Pancreas (tissue), 10 donors: Measurements from ENCODE around the gene KIF5C. TPM values are rescaled to one million over a fixed set of nuclear protein-coding genes. Genes with fewer than 3 reads are reported as not detected.

Source experiments
- ATAC-seq, 4 donors: fragments of 200-7000 bp; cut with Tn5 transposase; one replicate each; pipeline versions ENCODE4 v1.8.0 to v1.9.1; 2020; ENCODE audit warnings: mild to moderate bottlenecking in 4 of 4, moderate library complexity in 4 of 4
- DNase-seq, 6 donors: peaks; one replicate each; pipeline ENCODE4 v3.0.0-alpha.2; 2020
- FAIRE-seq: peaks from 2 replicates; lab custom pipeline; 2012; peaks lifted over from hg19 to GRCh38; lab: Jason Lieb, UNC
- H3K27ac ChIP-seq, 4 donors: fragments of 200-600 bp; sonication (generic); 1 replicate in 3 of 4; 2 replicates in 1 of 4; pipeline versions ENCODE4 v1.5.0 to v1.8.0; 2020
- H3K27me3 ChIP-seq, 4 donors: fragments of 200-600 bp; one replicate each; pipeline ENCODE4 v1.8.0; 2021
- H3K36me3 ChIP-seq, 3 donors: fragments of 200-600 bp; sonication (generic) in 1 of 3; one replicate each; pipeline versions ENCODE4 v1.5.0 to v1.8.0; 2020 to 2021
- H3K4me1 ChIP-seq, 3 donors: fragments of 200-600 bp; one replicate each; pipeline ENCODE4 v1.8.0; 2021
- H3K4me3 ChIP-seq, 4 donors: fragments of 200-600 bp; sonication (generic) in 2 of 4; one replicate each; pipeline versions ENCODE4 v1.5.0 to v1.8.0; 2020 to 2021
- H3K9me3 ChIP-seq, 4 donors: fragments of 200-600 bp; one replicate each; pipeline ENCODE4 v1.8.0; 2021
- WGBS, 2 donors: extraction: QIAGEN DNeasy Blood & Tissue Kit; methylation state at CpG; one replicate each; pipeline ENCODE4 v1.1.7; 2013; 5-methylcytosine and 5-hydroxymethylcytosine counted together
- intact Hi-C, 3 donors: fragments of 100-400 bp; cut with DNase I; formaldehyde crosslinking; loops; one replicate each; pipeline versions ENCODE4 v1.11.1 to v1.14.2; 2022
- polyA plus RNA-seq, 2 donors: library from polyadenylated mRNA; stranded (reverse); fragments of 200-250 nt; gene quantifications; one replicate each; pipeline ENCODE4 v1.2.3, GENCODE V29; 2013
- total RNA-seq, 6 donors: library from RNA; stranded (reverse); fragmentation: NEBNext Ultra II Directional in 4 of 6; extraction: Animal tissue kit (Norgen Biotek cat#: 25700) in 4 of 6; gene quantifications; one replicate each; pipeline versions ENCODE4 v1.2.1 to v1.2.4, GENCODE V29; 2021 to 2023
- TF ChIP-seq, protein P1 (sequence below), 4 donors: fragments of 200-600 bp; sonication (generic) in 3 of 4; IDR thresholded peaks; one replicate each; pipeline versions ENCODE4 v1.5.0 to v1.8.0; 2021; ENCODE audit warnings: antibody characterized with exemption in 4 of 4
- donor health status: healthy with polysubstance abuse.
- donor health status: DM: no; HTN: no; CAD: no; lungs with moderate emphysema.
- donor health status: DM: no; HTN: no; CAD: no.
- donor health status: control.
- donor health status: control.
- donor health status: Bipolar disorder and iron deficiency.
- donor health status: DM: yes; HTN: yes; CAD: no.
- donor health status: DM: no; HTN: no; CAD: no.
- donor health status: DM: no; HTN: no; CAD: no.
- donor health status: DM: yes; HTN: yes; CAD: no.

KIF5C gene
- total and polyA plus RNA-seq, 8 donors: 0.88 to 10.2 (median 2.8) TPM

- DNase-seq (no peak), ATAC-seq (no peak), FAIRE-seq (no peak)
- 35 to 47% methylated on average over 4 of the region's 4 CpGs for WGBS, 2 donors
- H3K27ac ChIP-seq: no peak overlapping the region
- H3K27me3 ChIP-seq: no peaks in the 10 kb centered on the region
- TF ChIP-seq, protein P1, sequence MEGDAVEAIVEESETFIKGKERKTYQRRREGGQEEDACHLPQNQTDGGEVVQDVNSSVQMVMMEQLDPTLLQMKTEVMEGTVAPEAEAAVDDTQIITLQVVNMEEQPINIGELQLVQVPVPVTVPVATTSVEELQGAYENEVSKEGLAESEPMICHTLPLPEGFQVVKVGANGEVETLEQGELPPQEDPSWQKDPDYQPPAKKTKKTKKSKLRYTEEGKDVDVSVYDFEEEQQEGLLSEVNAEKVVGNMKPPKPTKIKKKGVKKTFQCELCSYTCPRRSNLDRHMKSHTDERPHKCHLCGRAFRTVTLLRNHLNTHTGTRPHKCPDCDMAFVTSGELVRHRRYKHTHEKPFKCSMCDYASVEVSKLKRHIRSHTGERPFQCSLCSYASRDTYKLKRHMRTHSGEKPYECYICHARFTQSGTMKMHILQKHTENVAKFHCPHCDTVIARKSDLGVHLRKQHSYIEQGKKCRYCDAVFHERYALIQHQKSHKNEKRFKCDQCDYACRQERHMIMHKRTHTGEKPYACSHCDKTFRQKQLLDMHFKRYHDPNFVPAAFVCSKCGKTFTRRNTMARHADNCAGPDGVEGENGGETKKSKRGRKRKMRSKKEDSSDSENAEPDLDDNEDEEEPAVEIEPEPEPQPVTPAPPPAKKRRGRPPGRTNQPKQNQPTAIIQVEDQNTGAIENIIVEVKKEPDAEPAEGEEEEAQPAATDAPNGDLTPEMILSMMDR (IDR thresholded peaks at IDR 0.05): no peak
- H3K4me3 ChIP-seq: no peak overlapping the region
- no peaks in the 10 kb centered on the region for H3K36me3 ChIP-seq
- no peaks in the 10 kb centered on the region for H3K9me3 ChIP-seq
- no peaks in the 10 kb centered on the region for H3K4me1 ChIP-seq
- intact Hi-C loops: no loop called here
Observed at GRCh38 chr2:148896136-148896535, 21.1 kb downstream of the KIF5C start.

DNA sequence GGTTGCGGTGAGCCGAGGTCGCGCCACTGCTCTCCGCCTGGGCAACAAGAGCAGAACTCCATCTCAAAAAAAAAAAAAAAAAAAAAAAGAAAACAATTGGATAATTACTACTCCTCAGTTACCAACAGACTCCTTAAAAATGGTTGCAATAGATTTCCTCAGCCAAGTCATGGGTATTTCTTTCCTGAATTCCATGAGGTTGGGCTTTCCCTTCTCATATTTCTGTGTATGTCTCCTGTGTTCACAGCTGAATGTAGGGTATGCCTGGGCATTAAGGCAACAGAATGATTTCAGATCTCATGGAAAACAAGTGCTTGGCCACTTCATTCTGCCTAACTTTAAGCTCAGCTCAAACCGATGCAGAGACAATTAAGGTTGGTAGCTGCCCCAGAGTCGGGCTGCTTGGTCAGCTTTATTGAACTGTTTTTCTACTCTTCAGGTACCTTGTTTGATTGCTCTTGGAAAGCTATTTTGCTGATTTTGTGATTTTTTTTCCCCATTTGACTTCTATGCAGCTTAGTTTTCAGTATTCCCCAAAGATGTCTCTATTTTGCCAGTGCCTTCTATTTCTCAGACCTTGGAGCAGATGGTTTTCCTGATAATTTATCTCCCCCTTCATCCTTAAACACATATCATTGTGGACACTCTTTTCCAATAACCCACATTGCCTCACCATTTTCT, 24.8 kb downstream of the KIF5C start:
- intact Hi-C loops: no loop called here

GRCh38 chr2:148900350-148900837, 25.4 kb downstream of the KIF5C start:
- H3K9me3 ChIP-seq: no peaks in the 10 kb centered on the region
- H3K27me3 ChIP-seq: no peaks in the 10 kb centered on the region
- DNase-seq: no peak
- TF ChIP-seq, protein P1 (IDR thresholded peaks at IDR 0.05): no peak
- no peaks in the 10 kb centered on the region for H3K36me3 ChIP-seq
- no peak overlapping the region for H3K4me3 ChIP-seq
- FAIRE-seq: no peak
- peak in 2 of 4 donors; percentile 44 to 63 for ATAC-seq
- H3K4me1 ChIP-seq: no peaks in the 10 kb centered on the region
- intact Hi-C loops: no loop called here
- H3K27ac ChIP-seq: no peak overlapping the region
- WGBS, 2 donors: 57 to 64% methylated on average over 2 of the region's 2 CpGs

More for the DNA sequence above, 24.8 kb downstream of the KIF5C start:
- ATAC-seq (no peak), FAIRE-seq (no peak), DNase-seq (no peak)
- Histone ChIP-seq H3K4me1 (no peaks in the 10 kb centered on the region), H3K27ac (no peak overlapping the region), H3K36me3 (no peaks in the 10 kb centered on the region), H3K27me3 (no peaks in the 10 kb centered on the region), H3K4me3 (no peak overlapping the region), H3K9me3 (no peaks in the 10 kb centered on the region)
- TF ChIP-seq, protein P1 (IDR thresholded peaks at IDR 0.05): no peak
- WGBS, 2 donors: 84 to 86% methylated on average over 7 of the region's 7 CpGs

GRCh38 chr2:148901142-148901541, 26.1 kb downstream of the KIF5C start:
- DNase-seq (no peak), ATAC-seq (peak in 3 of 4 donors; percentile 15 to 87 (median 73)), FAIRE-seq (no peak)
- WGBS, 2 donors: 40 to 56% methylated on average over 1 of the region's 1 CpG
- Histone ChIP-seq H3K27me3 (no peaks in the 10 kb centered on the region), H3K27ac (no peak overlapping the region), H3K9me3 (no peaks in the 10 kb centered on the region), H3K4me1 (no peaks in the 10 kb centered on the region), H3K4me3 (no peak overlapping the region), H3K36me3 (no peaks in the 10 kb centered on the region)
- TF ChIP-seq, protein P1 (IDR thresholded peaks at IDR 0.05): no peak
- intact Hi-C loops: no loop called here

DNA sequence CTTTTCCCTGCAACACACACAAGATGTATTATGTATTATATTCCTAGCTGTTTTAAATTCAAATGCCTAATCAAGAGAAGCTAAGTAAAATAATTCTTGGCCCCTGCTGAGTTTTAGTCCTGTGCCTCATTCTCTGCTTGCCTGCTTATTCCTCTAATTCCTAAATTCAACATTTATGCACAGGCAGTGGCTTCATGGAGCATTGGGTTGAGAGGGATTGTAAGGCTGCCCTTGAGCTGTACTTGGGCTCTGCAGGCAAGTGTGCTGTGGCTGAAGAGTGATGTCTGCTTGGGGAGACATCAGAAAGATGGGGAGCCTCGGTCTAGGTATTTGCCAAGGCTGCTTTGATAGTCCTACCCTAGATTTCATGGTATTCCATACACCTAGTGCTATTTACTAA, 27.8 kb downstream of the KIF5C start:
- no peak for DNase-seq
- no peaks in the 10 kb centered on the region for H3K4me1 ChIP-seq
- H3K36me3 ChIP-seq: no peaks in the 10 kb centered on the region
- H3K27ac ChIP-seq: no peak overlapping the region
- no peaks in the 10 kb centered on the region for H3K27me3 ChIP-seq
- H3K4me3 ChIP-seq: no peak overlapping the region
- 65 to 66% methylated on average over 1 of the region's 1 CpG for WGBS, 2 donors
- TF ChIP-seq, protein P1 (IDR thresholded peaks at IDR 0.05): no peak
- no peaks in the 10 kb centered on the region for H3K9me3 ChIP-seq
- ATAC-seq: no peak
- intact Hi-C loops: no loop called here
- FAIRE-seq: no peak
